K562 (cell line): ENCODE data around the gene NFATC3. TPM values are rescaled to one million over a fixed set of nuclear protein-coding genes. Genes with fewer than 3 reads are reported as not detected.

Source experiments
- ATAC-seq: fragments of 200-7000 bp; cut with Tn5 transposase; 3 replicates; pipeline ENCODE4 v1.9.1; 2020; ENCODE audit warnings: moderate library complexity
- BruUV-seq: library from RNA; stranded (reverse); fragments of 400-500 nt; replicated peaks from 2 replicates; lab custom pipeline; 2021; lab: Mats Ljungman, UMichigan
- CTCF ChIA-PET: fragments of 300-600 bp; formaldehyde crosslinking; extraction: SDS; loops from one replicate; lab custom pipeline; 2021; ENCODE audit warnings: low intra/inter-chr PET ratio; lab: Yijun Ruan, JAX
- POLR2A ChIA-PET: fragments of 300-600, 350-650 bp; sonication (Branson Sonifier 250); formaldehyde crosslinking; extraction: SDS; loops from one replicate; lab custom pipeline; 2021; ENCODE audit warnings: antibody characterized with exemption, inconsistent platforms; lab: Yijun Ruan, JAX
- DNase-seq, 4 experiments: peaks; one replicate each; pipeline versions ENCODE4 v3.0.0 to v3.0.0-alpha.2; 2011 to 2018; ENCODE audit warnings: low spot score in 3 of 4, mixed read lengths in 3 of 4; ENCODE audit errors: extremely low read depth in 1 of 4
- FAIRE-seq: peaks from 2 replicates; lab custom pipeline; 2011; peaks lifted over from hg19 to GRCh38; lab: Jason Lieb, UNC
- H2AFZ ChIP-seq: 2 replicates; pipeline ENCODE4 v1.6.0; 2011; ENCODE audit warnings: low read depth, low read length, control low read depth, inconsistent platforms
- H3K27ac ChIP-seq: fragments of 200-600 bp; 3 replicates; pipeline ENCODE4 v1.8.0; 2011; ENCODE audit warnings: low read depth, mild to moderate bottlenecking, control low read depth, inconsistent platforms, low read length, moderate library complexity, mixed read lengths; ENCODE audit errors: extremely low read depth
- H3K27me3 ChIP-seq, 2 experiments: fragments of 300-600 bp in 1 of 2; 2 replicates in 1 of 2; 3 replicates in 1 of 2; pipeline versions ENCODE4 v1.6.0 to v1.8.0; 2011; ENCODE audit warnings: inconsistent platforms in 2 of 2, low read length in 2 of 2, mild to moderate bottlenecking in 1 of 2, mixed read lengths in 1 of 2, moderate library complexity in 1 of 2; ENCODE audit not compliant: control insufficient read depth in 2 of 2, insufficient read depth in 2 of 2
- H3K36me3 ChIP-seq: fragments of 300-600 bp; 3 replicates; pipeline ENCODE4 v1.8.0; 2011; ENCODE audit warnings: mild to moderate bottlenecking, low read length, inconsistent platforms; ENCODE audit not compliant: control insufficient read depth, insufficient read depth
- H3K4me1 ChIP-seq, 2 experiments: fragments of 200-600 bp in 1 of 2; replicated peaks in 1 of 2; 2 replicates in 1 of 2; 3 replicates in 1 of 2; pipeline versions ENCODE4 v1.5.1 to v1.8.0; 2011; ENCODE audit warnings: inconsistent platforms in 2 of 2, low read length in 2 of 2, mild to moderate bottlenecking in 1 of 2, mixed read lengths in 1 of 2, moderate library complexity in 1 of 2; ENCODE audit not compliant: control insufficient read depth in 2 of 2, insufficient read depth in 2 of 2
- H3K4me2 ChIP-seq: 2 replicates; pipeline ENCODE4 v1.6.1; 2011; ENCODE audit warnings: low read length, control low read depth, inconsistent platforms, mixed read lengths; ENCODE audit not compliant: insufficient read depth
- H3K4me3 ChIP-seq: fragments of 200-600 bp; sonication (generic), shearing (Covaris generic); 2 replicates; pipeline ENCODE4 v1.5.1; 2016; ENCODE audit warnings: control low read depth, inconsistent platforms
- H3K79me2 ChIP-seq: fragments of 200-600 bp; 3 replicates; pipeline ENCODE4 v1.8.0; 2011; ENCODE audit warnings: low read length, inconsistent platforms; ENCODE audit not compliant: control insufficient read depth, insufficient read depth
- H3K9ac ChIP-seq, 2 experiments: 2 replicates each; pipeline versions ENCODE4 v1.6.0 to v1.6.1; 2011; ENCODE audit warnings: low read depth in 2 of 2, low read length in 2 of 2, control low read depth in 1 of 2, inconsistent platforms in 1 of 2, mild to moderate bottlenecking in 1 of 2, mixed read lengths in 1 of 2; ENCODE audit not compliant: insufficient read depth in 1 of 2
- H3K9me1 ChIP-seq: one replicate; pipeline ENCODE4 v1.6.0; 2011; ENCODE audit warnings: inconsistent platforms, mild to moderate bottlenecking, low read length, moderate library complexity; ENCODE audit not compliant: control insufficient read depth, insufficient read depth
- H3K9me3 ChIP-seq: replicated peaks from 2 replicates; pipeline ENCODE4 v1.5.1; 2011; ENCODE audit warnings: low read depth, low read length, inconsistent platforms; ENCODE audit not compliant: control insufficient read depth, insufficient read depth
- H4K20me1 ChIP-seq: replicated peaks from 2 replicates; pipeline ENCODE4 v1.6.1; 2011; ENCODE audit warnings: low read length, inconsistent platforms, mixed read lengths; ENCODE audit not compliant: control insufficient read depth, insufficient read depth
- CBFA2T3 ChIP-seq: fragments of 450-650 bp; IDR thresholded peaks from 2 replicates; pipeline ENCODE4 v1.6.1; 2017
- GABPB2 ChIP-seq: fragments of 250-450 bp; sonication (Bioruptor Pico); conservative IDR thresholded peaks from 2 replicates; pipeline ENCODE4 v1.5.1; 2021; ENCODE audit warnings: mild to moderate bottlenecking
- KLF6 ChIP-seq: fragments of 250-450 bp; sonication (Bioruptor Pico); IDR thresholded peaks from 2 replicates; pipeline ENCODE4 v1.4.0; 2020; ENCODE audit warnings: mild to moderate bottlenecking, moderate library complexity, borderline replicate concordance
- MYNN ChIP-seq, 2 experiments: sonication (generic); formaldehyde crosslinking in 1 of 2; IDR thresholded peaks; 2 replicates each; pipeline versions ENCODE4 v1.5.0 to v1.6.1; 2016 to 2020; ENCODE audit warnings: antibody characterized with exemption in 1 of 2, missing genetic modification reagents in 1 of 2
- NCOA2 ChIP-seq, 2 experiments: fragments of 450-650 bp; IDR thresholded peaks; 2 replicates each; pipeline ENCODE4 v1.6.1; 2018; ENCODE audit warnings: mild to moderate bottlenecking in 2 of 2, moderate library complexity in 1 of 2; ENCODE audit not compliant: partially characterized antibody in 2 of 2
- SREBF2 ChIP-seq: sonication (generic); formaldehyde crosslinking; IDR thresholded peaks from 2 replicates; pipeline ENCODE4 v1.4.0; 2020; ENCODE audit warnings: mild to moderate bottlenecking, missing genetic modification reagents
- THRA ChIP-seq: fragments of 450-650 bp; IDR thresholded peaks from 2 replicates; pipeline ENCODE4 v1.6.1; 2017; ENCODE audit warnings: mild to moderate bottlenecking, moderate library complexity
- ZBTB1 ChIP-seq: sonication (generic); formaldehyde crosslinking; IDR thresholded peaks from 2 replicates; pipeline ENCODE4 v1.8.1; 2023; ENCODE audit warnings: missing genetic modification reagents, low read depth, mild to moderate bottlenecking, borderline replicate concordance
- ZBTB7A ChIP-seq: IDR thresholded peaks from 2 replicates; pipeline ENCODE4 v1.6.1; 2011; ENCODE audit warnings: low read depth, mild to moderate bottlenecking, low read length, moderate library complexity, borderline replicate concordance; ENCODE audit not compliant: control insufficient read depth
- WGBS: fragments of 100-300 bp; shearing (Covaris generic); methylation state at CpG from one replicate; pipeline ENCODE4 v1.1.6; 2016; ENCODE audit warnings: low coverage, mixed read lengths; ENCODE audit not compliant: insufficient coverage; ENCODE audit errors: missing lambda C conversion rate; 5-methylcytosine and 5-hydroxymethylcytosine counted together
- in situ Hi-C: fragments of 300-500 bp; cut with MboI; formaldehyde crosslinking; loops from 4 replicates; pipeline ENCODE4 v1.15.0; 2018; ENCODE audit warnings: inconsistent platforms, mixed read lengths
- intact Hi-C: fragments of 100-400 bp; cut with micrococcal nuclease; formaldehyde crosslinking; loops from 2 replicates; pipeline ENCODE4 v1.14.2; 2022
- polyA plus RNA-seq, 8 experiments: library from polyadenylated mRNA; depleted of rRNA in 4 of 8; stranded (reverse) in 5 of 8; unstranded in 3 of 8; fragments of >200 nt; fragmentation: Nextera tagmentation in 2 of 8; fragmentation: Illumina TruSeq in 1 of 8; extraction: Ambion mirVana in 2 of 8; extraction: Trizol in 1 of 8; gene quantifications; 2 replicates each; pipeline versions ENCODE4 v1.2.1 to v1.2.3, GENCODE V29; 2011 to 2014; ENCODE audit warnings: inconsistent platforms in 1 of 8, missing spikeins in 1 of 8
- total RNA-seq, 7 experiments: library from RNA; depleted of rRNA in 6 of 7; stranded (reverse); fragments of >200 nt in 6 of 7; fragmentation: Illumina TruSeq in 2 of 7; extraction: Trizol in 2 of 7; gene quantifications; 2 replicates each; pipeline versions ENCODE4 v1.2.1 to v1.2.3, GENCODE V29; 2011 to 2021; ENCODE audit warnings: low replicate concordance in 1 of 7

NFATC3 gene
- total and polyA plus RNA-seq, 9 of the 15 experiments (the other 6 are each of a cell fraction or from before 2014, with no cell fraction given), result 15.7 to 98.4 (median 59.4) TPM

- TF ChIP-seq THRA (no peak), NCOA2 (IDR thresholded peaks at IDR 0.05; ENCODE audit: partially characterized antibody in 2 of 2) (no peak), MYNN (IDR thresholded peaks at IDR 0.05) (no peak), MYNN (CRISPR knock-in tag; IDR thresholded peaks at IDR 0.05) (no peak)
- TF ChIP-seq, all 486 proteins: peak for 0
These were observed 39.1 kb upstream of the NFATC3 start (continued) for GRCh38 chr16:68046106-68046505.

- Histone ChIP-seq H4K20me1 (no peaks in the 10 kb centered on the region), H3K9ac (no peak overlapping the region), H3K4me3 (no peak overlapping the region), H2AFZ (no peak overlapping the region), H3K9me1 (no peaks in the 10 kb centered on the region), H3K4me2 (no peak overlapping the region), H3K27ac (no peak overlapping the region), H3K4me1 (no peaks in the 10 kb centered on the region), H3K27me3 (no peaks in the 10 kb centered on the region), H3K79me2 (no peaks in the 10 kb centered on the region), H3K36me3 (peaks cover 33% of the 10 kb centered on the region; the same call in 2 of the 3 replicates), H3K9me3 (no peaks in the 10 kb centered on the region)
- BruUV-seq, result no TSS peak
- WGBS, result 96% methylated on average over 2 of the region's 2 CpGs
- CTCF ChIA-PET, result no interaction called here
- TF ChIP-seq SREBF2 (CRISPR knock-in tag) (no peak), CBFA2T3 (no peak), ZBTB7A (no peak), KLF6 (no peak), ZBTB1 (CRISPR knock-in tag) (no peak), GABPB2 (no peak)
- intact Hi-C loops, result loop anchor here (10.0 kb wide), 1 partner anchor 163 kb away; the partner anchor contains the start of gene NRN1L
- ATAC-seq (no peak), FAIRE-seq (no peak), DNase-seq (no peak)
- in situ Hi-C loops, result loop anchor here (10.0 kb wide), 2 partner anchors 233 to 373 kb away; no protein-coding TSS in a partner anchor
- POLR2A ChIA-PET, result interaction anchor here (0.6 kb wide), 1 partner anchor 48 kb away, joined by 3 read pairs; no protein-coding TSS in a partner anchor
These were observed 37.2 kb upstream of the NFATC3 start for GRCh38 chr16:68047987-68048386.
